ENCODE measurements around the gene TNK1.
"Not testable (repeated sequence)": the region's sequence is repeated elsewhere in the genome, so short reads cannot be mapped to it uniquely, and the experiment has no call there.

DNA sequence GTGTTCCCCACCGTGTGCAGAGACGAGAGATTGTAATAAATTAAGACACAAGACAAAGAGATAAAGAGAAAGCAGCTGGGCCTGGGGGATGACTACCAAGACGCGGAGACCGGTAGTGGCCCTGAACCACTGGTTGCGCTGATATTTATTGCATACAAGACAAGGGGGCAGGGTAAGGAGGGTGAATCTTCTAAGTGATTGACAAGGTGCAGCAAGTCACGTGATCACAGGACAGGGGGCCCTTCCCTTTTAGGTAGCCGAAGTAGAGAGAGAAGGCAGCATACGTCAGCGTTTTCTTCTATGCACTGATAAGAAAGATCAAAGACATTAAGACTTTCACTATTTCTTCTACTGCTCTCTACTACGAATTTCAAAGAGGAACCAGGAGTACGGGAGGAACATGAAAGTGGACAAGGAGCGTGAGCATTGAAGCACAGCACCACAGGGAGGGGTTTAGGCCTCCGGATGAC lies 48.3 kb upstream of the TNK1 start:
- TF ChIP-seq RBAK (tag by site-specific recombination; IDR thresholded peaks at IDR 0.05); TRIM28 (IDR thresholded peaks at IDR 0.05; ENCODE audit: borderline replicate concordance, low read length); ZNF670 (tag by site-specific recombination; IDR thresholded peaks at IDR 0.05; ENCODE audit: low read depth); ZNF138 (tag by site-specific recombination; IDR thresholded peaks at IDR 0.05; ENCODE audit: borderline replicate concordance): not testable (repeated sequence)
- TF ChIP-seq, protein P1, sequence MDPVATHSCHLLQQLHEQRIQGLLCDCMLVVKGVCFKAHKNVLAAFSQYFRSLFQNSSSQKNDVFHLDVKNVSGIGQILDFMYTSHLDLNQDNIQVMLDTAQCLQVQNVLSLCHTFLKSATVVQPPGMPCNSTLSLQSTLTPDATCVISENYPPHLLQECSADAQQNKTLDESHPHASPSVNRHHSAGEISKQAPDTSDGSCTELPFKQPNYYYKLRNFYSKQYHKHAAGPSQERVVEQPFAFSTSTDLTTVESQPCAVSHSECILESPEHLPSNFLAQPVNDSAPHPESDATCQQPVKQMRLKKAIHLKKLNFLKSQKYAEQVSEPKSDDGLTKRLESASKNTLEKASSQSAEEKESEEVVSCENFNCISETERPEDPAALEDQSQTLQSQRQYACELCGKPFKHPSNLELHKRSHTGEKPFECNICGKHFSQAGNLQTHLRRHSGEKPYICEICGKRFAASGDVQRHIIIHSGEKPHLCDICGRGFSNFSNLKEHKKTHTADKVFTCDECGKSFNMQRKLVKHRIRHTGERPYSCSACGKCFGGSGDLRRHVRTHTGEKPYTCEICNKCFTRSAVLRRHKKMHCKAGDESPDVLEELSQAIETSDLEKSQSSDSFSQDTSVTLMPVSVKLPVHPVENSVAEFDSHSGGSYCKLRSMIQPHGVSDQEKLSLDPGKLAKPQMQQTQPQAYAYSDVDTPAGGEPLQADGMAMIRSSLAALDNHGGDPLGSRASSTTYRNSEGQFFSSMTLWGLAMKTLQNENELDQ (tag by site-specific recombination; IDR thresholded peaks at IDR 0.05; ENCODE audit: low read depth) = not testable (repeated sequence)
- TF ChIP-seq, protein P2, sequence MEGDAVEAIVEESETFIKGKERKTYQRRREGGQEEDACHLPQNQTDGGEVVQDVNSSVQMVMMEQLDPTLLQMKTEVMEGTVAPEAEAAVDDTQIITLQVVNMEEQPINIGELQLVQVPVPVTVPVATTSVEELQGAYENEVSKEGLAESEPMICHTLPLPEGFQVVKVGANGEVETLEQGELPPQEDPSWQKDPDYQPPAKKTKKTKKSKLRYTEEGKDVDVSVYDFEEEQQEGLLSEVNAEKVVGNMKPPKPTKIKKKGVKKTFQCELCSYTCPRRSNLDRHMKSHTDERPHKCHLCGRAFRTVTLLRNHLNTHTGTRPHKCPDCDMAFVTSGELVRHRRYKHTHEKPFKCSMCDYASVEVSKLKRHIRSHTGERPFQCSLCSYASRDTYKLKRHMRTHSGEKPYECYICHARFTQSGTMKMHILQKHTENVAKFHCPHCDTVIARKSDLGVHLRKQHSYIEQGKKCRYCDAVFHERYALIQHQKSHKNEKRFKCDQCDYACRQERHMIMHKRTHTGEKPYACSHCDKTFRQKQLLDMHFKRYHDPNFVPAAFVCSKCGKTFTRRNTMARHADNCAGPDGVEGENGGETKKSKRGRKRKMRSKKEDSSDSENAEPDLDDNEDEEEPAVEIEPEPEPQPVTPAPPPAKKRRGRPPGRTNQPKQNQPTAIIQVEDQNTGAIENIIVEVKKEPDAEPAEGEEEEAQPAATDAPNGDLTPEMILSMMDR (tag by site-specific recombination; IDR thresholded peaks at IDR 0.05) = not testable (repeated sequence)

All from HEK293 (cell line).